Measurements from ENCODE around the gene RIMBP3B. TPM values are rescaled to one million over a fixed set of nuclear protein-coding genes. Genes with fewer than 3 reads are reported as not detected.
"Not testable (repeated sequence)": the region's sequence is repeated elsewhere in the genome, so short reads cannot be mapped to it uniquely, and the experiment has no call there.

The RIMBP3B gene
- total RNA-seq (under 1 TPM in 1 of 2 donors, not detected in 1; 0.66 TPM), polyA plus RNA-seq (not detected)
- long read RNA-seq, donor 1, full-length matches to known transcripts = 1 of 1 reads
- long read RNA-seq, donor 1, partial matches to known transcripts = 0 of 1 reads
- long read RNA-seq, donor 1, other reads (novel, unspliced or antisense) = 0 of 1 reads
- long read RNA-seq, donor 2 = 0 reads

GRCh38 chr22:21383701-21384467 lies at the start of gene RIMBP3B:
Gene RIMBP3B, plus strand, starts transcription at chr22:21383751. Its CDS starts 108 bp downstream, at chr22:21383859.
- peak; percentile 85 for ATAC-seq (ENCODE audit: low FRiP score)
- no CpG with 5 or more reads among the region's 91 CpGs for WGBS, 2 donors
- H3K27ac ChIP-seq (ENCODE audit: low read depth in 1 of 2, low read length in 2 of 2); DNase-seq; H3K27me3 ChIP-seq (ENCODE audit: control insufficient read depth in 1 of 2, insufficient read depth in 2 of 2, low read length in 1 of 2); H3K36me3 ChIP-seq (ENCODE audit: control insufficient read depth in 1 of 2, insufficient read depth in 2 of 2, low read length in 1 of 2); H3K9me3 ChIP-seq (ENCODE audit: control insufficient read depth, low read length); H3K4me1 ChIP-seq (ENCODE audit: control insufficient read depth in 1 of 2, insufficient read depth in 2 of 2, low read length in 2 of 2); H3K4me3 ChIP-seq (ENCODE audit: low read length in 2 of 2); intact Hi-C loops (cut with DNase I): not testable (repeated sequence)

- intact Hi-C loops (cut with DNase I); H3K27me3 ChIP-seq (ENCODE audit: control insufficient read depth in 1 of 2, insufficient read depth in 2 of 2, low read length in 1 of 2); H3K27ac ChIP-seq (ENCODE audit: low read depth in 1 of 2, low read length in 2 of 2); H3K4me3 ChIP-seq (ENCODE audit: low read length in 2 of 2); DNase-seq; H3K36me3 ChIP-seq (ENCODE audit: control insufficient read depth in 1 of 2, insufficient read depth in 2 of 2, low read length in 1 of 2); H3K9me3 ChIP-seq (ENCODE audit: control insufficient read depth, low read length); H3K4me1 ChIP-seq (ENCODE audit: control insufficient read depth in 1 of 2, insufficient read depth in 2 of 2, low read length in 2 of 2); ATAC-seq (ENCODE audit: low FRiP score): not testable (repeated sequence)
- 87 to 91% methylated on average over 9 to 11 of the region's 12 CpGs for WGBS, 2 donors
These were observed 26.0 kb upstream of the RIMBP3B start for GRCh38 chr22:21357527-21357926.

GRCh38 chr22:21360525-21360924 lies 23.0 kb upstream of the RIMBP3B start:
- H3K27ac ChIP-seq (ENCODE audit: low read depth in 1 of 2, low read length in 2 of 2); H3K36me3 ChIP-seq (ENCODE audit: control insufficient read depth in 1 of 2, insufficient read depth in 2 of 2, low read length in 1 of 2); H3K9me3 ChIP-seq (ENCODE audit: control insufficient read depth, low read length); DNase-seq; ATAC-seq (ENCODE audit: low FRiP score); H3K4me1 ChIP-seq (ENCODE audit: control insufficient read depth in 1 of 2, insufficient read depth in 2 of 2, low read length in 2 of 2); H3K27me3 ChIP-seq (ENCODE audit: control insufficient read depth in 1 of 2, insufficient read depth in 2 of 2, low read length in 1 of 2); H3K4me3 ChIP-seq (ENCODE audit: low read length in 2 of 2); intact Hi-C loops (cut with DNase I): not testable (repeated sequence)
- 2% methylated on average over 44 of the region's 59 CpGs; no CpG with 5 or more reads in 1 of the 2 donors for WGBS, 2 donors

- H3K36me3 ChIP-seq (ENCODE audit: control insufficient read depth in 1 of 2, insufficient read depth in 2 of 2, low read length in 1 of 2); H3K4me1 ChIP-seq (ENCODE audit: control insufficient read depth in 1 of 2, insufficient read depth in 2 of 2, low read length in 2 of 2); DNase-seq; H3K27me3 ChIP-seq (ENCODE audit: control insufficient read depth in 1 of 2, insufficient read depth in 2 of 2, low read length in 1 of 2); H3K4me3 ChIP-seq (ENCODE audit: low read length in 2 of 2); H3K27ac ChIP-seq (ENCODE audit: low read depth in 1 of 2, low read length in 2 of 2); intact Hi-C loops (cut with DNase I); ATAC-seq (ENCODE audit: low FRiP score); H3K9me3 ChIP-seq (ENCODE audit: control insufficient read depth, low read length): not testable (repeated sequence)
- no CpG with 5 or more reads among the region's 4 CpGs for WGBS, 2 donors
These were observed 21.1 kb upstream of the RIMBP3B start for GRCh38 chr22:21362473-21362872.

GRCh38 chr22:21363061-21363460 lies 20.5 kb upstream of the RIMBP3B start:
- ATAC-seq (ENCODE audit: low FRiP score); DNase-seq; H3K27me3 ChIP-seq (ENCODE audit: control insufficient read depth in 1 of 2, insufficient read depth in 2 of 2, low read length in 1 of 2); H3K4me1 ChIP-seq (ENCODE audit: control insufficient read depth in 1 of 2, insufficient read depth in 2 of 2, low read length in 2 of 2); H3K4me3 ChIP-seq (ENCODE audit: low read length in 2 of 2); H3K27ac ChIP-seq (ENCODE audit: low read depth in 1 of 2, low read length in 2 of 2); intact Hi-C loops (cut with DNase I); H3K9me3 ChIP-seq (ENCODE audit: control insufficient read depth, low read length); H3K36me3 ChIP-seq (ENCODE audit: control insufficient read depth in 1 of 2, insufficient read depth in 2 of 2, low read length in 1 of 2): not testable (repeated sequence)
- 41% methylated on average over 2 of the region's 5 CpGs; no CpG with 5 or more reads in 1 of the 2 donors for WGBS, 2 donors

GRCh38 chr22:21363803-21364202 lies 19.7 kb upstream of the RIMBP3B start:
- ATAC-seq (ENCODE audit: low FRiP score); DNase-seq: not testable (repeated sequence)
- 20 to 51% methylated on average over 1 to 10 of the region's 11 CpGs for WGBS, 2 donors

GRCh38 chr22:21364362-21364761 lies 19.2 kb upstream of the RIMBP3B start:
- H3K36me3 ChIP-seq (ENCODE audit: control insufficient read depth in 1 of 2, insufficient read depth in 2 of 2, low read length in 1 of 2); ATAC-seq (ENCODE audit: low FRiP score); H3K4me3 ChIP-seq (ENCODE audit: low read length in 2 of 2); DNase-seq; intact Hi-C loops (cut with DNase I); H3K27ac ChIP-seq (ENCODE audit: low read depth in 1 of 2, low read length in 2 of 2); H3K4me1 ChIP-seq (ENCODE audit: control insufficient read depth in 1 of 2, insufficient read depth in 2 of 2, low read length in 2 of 2); H3K27me3 ChIP-seq (ENCODE audit: control insufficient read depth in 1 of 2, insufficient read depth in 2 of 2, low read length in 1 of 2); H3K9me3 ChIP-seq (ENCODE audit: control insufficient read depth, low read length): not testable (repeated sequence)
- WGBS, 2 donors = no CpG with 5 or more reads among the region's 11 CpGs

More at GRCh38 chr22:21363803-21364202, 19.7 kb upstream of the RIMBP3B start:
- H3K27ac ChIP-seq (ENCODE audit: low read depth in 1 of 2, low read length in 2 of 2); H3K4me3 ChIP-seq (ENCODE audit: low read length in 2 of 2); H3K4me1 ChIP-seq (ENCODE audit: control insufficient read depth in 1 of 2, insufficient read depth in 2 of 2, low read length in 2 of 2); H3K9me3 ChIP-seq (ENCODE audit: control insufficient read depth, low read length); H3K27me3 ChIP-seq (ENCODE audit: control insufficient read depth in 1 of 2, insufficient read depth in 2 of 2, low read length in 1 of 2); intact Hi-C loops (cut with DNase I); H3K36me3 ChIP-seq (ENCODE audit: control insufficient read depth in 1 of 2, insufficient read depth in 2 of 2, low read length in 1 of 2): not testable (repeated sequence)

GRCh38 chr22:21365337-21365736 lies 18.2 kb upstream of the RIMBP3B start:
- H3K27me3 ChIP-seq (ENCODE audit: control insufficient read depth in 1 of 2, insufficient read depth in 2 of 2, low read length in 1 of 2); intact Hi-C loops (cut with DNase I); DNase-seq; ATAC-seq (ENCODE audit: low FRiP score); H3K4me1 ChIP-seq (ENCODE audit: control insufficient read depth in 1 of 2, insufficient read depth in 2 of 2, low read length in 2 of 2); H3K9me3 ChIP-seq (ENCODE audit: control insufficient read depth, low read length); H3K36me3 ChIP-seq (ENCODE audit: control insufficient read depth in 1 of 2, insufficient read depth in 2 of 2, low read length in 1 of 2); H3K4me3 ChIP-seq (ENCODE audit: low read length in 2 of 2); H3K27ac ChIP-seq (ENCODE audit: low read depth in 1 of 2, low read length in 2 of 2): not testable (repeated sequence)
- WGBS, 2 donors = 83 to 100% methylated on average over 1 of the region's 4 CpGs
